Caco-2 (cell line): ENCODE data around the gene OMP. TPM values are rescaled to one million over a fixed set of nuclear protein-coding genes. Genes with fewer than 3 reads are reported as not detected.

Experiments used
- BruUV-seq: library from RNA; stranded (reverse); fragments of 400-500 nt; replicated peaks from 2 replicates; lab custom pipeline; 2021; lab: Mats Ljungman, UMichigan
- CTCF ChIA-PET: fragments of 300-600 bp; sonication (Branson Sonifier 250); formaldehyde crosslinking; loops from one replicate; lab custom pipeline; 2022; ENCODE audit warnings: antibody characterized with exemption; lab: Charles Lee
- POLR2A ChIA-PET: fragments of 300-600 bp; sonication (Branson Sonifier 250); formaldehyde crosslinking; loops from one replicate; lab custom pipeline; 2022; ENCODE audit warnings: antibody characterized with exemption; lab: Charles Lee
- DNase-seq, 2 experiments: peaks; one replicate each; pipeline versions ENCODE4 v3.0.0 to v3.0.0-alpha.2; 2020 to 2022
- H3K27me3 ChIP-seq: replicated peaks from 2 replicates; pipeline ENCODE4 v1.6.0; 2011; ENCODE audit warnings: low read length; ENCODE audit not compliant: control insufficient read depth, insufficient read depth
- H3K36me3 ChIP-seq: 2 replicates; pipeline ENCODE4 v1.5.1; 2011; ENCODE audit warnings: low read length; ENCODE audit not compliant: control insufficient read depth, insufficient read depth
- H3K4me1 ChIP-seq: fragments of 250-450 bp; sonication (Bioruptor Pico); 2 replicates; pipeline ENCODE4 v1.5.1; 2020; ENCODE audit warnings: mild to moderate bottlenecking
- H3K4me3 ChIP-seq: 2 replicates; pipeline ENCODE4 v1.5.1; 2011; ENCODE audit warnings: low read depth, mild to moderate bottlenecking, control low read depth, low read length
- H3K9me3 ChIP-seq: fragments of 250-450 bp; sonication (Bioruptor Pico); 2 replicates; pipeline ENCODE4 v1.5.1; 2020; ENCODE audit warnings: mild to moderate bottlenecking, moderate library complexity
- H3K27ac Mint-ChIP-seq: one replicate; pipeline ENCODE4 v1.8.0; 2022; ENCODE audit warnings: mixed read lengths; ENCODE audit not compliant: unreplicated experiment
- H3K27me3 Mint-ChIP-seq: one replicate; pipeline ENCODE4 v1.8.0; 2022; ENCODE audit warnings: mixed read lengths; ENCODE audit not compliant: insufficient read depth, unreplicated experiment
- H3K36me3 Mint-ChIP-seq: one replicate; pipeline ENCODE4 v1.8.0; 2022; ENCODE audit warnings: mild to moderate bottlenecking, mixed read lengths; ENCODE audit not compliant: insufficient read depth, unreplicated experiment
- H3K4me1 Mint-ChIP-seq: one replicate; pipeline ENCODE4 v1.8.0; 2022; ENCODE audit warnings: low read depth, mixed read lengths; ENCODE audit not compliant: unreplicated experiment
- H3K4me3 Mint-ChIP-seq: one replicate; pipeline ENCODE4 v1.8.0; 2022; ENCODE audit warnings: mild to moderate bottlenecking, moderate library complexity, mixed read lengths; ENCODE audit not compliant: unreplicated experiment
- H3K9me3 Mint-ChIP-seq: one replicate; pipeline ENCODE4 v1.8.0; 2022; ENCODE audit warnings: mixed read lengths; ENCODE audit not compliant: unreplicated experiment
- intact Hi-C: fragments of 100-400 bp; cut with micrococcal nuclease; formaldehyde crosslinking; loops from one replicate; pipeline ENCODE4 v1.10.0; 2022; ENCODE audit not compliant: unreplicated experiment
- total RNA-seq: library from RNA; stranded (reverse); gene quantifications from 2 replicates; pipeline ENCODE4 v1.2.3, GENCODE V29; 2022
- TF ChIP-seq, protein P1 (sequence below), 2 experiments: fragments of 200-600 bp in 1 of 2; IDR thresholded peaks; 1 replicate in 1 of 2; 2 replicates in 1 of 2; pipeline versions ENCODE4 v1.5.1 to v1.8.0; 2011 to 2022; ENCODE audit warnings: antibody characterized with exemption in 1 of 2, control low read depth in 1 of 2, inconsistent platforms in 1 of 2, low read depth in 1 of 2, low read length in 1 of 2, mild to moderate bottlenecking in 1 of 2, moderate library complexity in 1 of 2; ENCODE audit not compliant: insufficient read depth in 1 of 2, severe bottlenecking in 1 of 2, unreplicated experiment in 1 of 2

The OMP gene
- total RNA-seq, 1 experiment from 2014 or later = 0.70 TPM

DNA sequence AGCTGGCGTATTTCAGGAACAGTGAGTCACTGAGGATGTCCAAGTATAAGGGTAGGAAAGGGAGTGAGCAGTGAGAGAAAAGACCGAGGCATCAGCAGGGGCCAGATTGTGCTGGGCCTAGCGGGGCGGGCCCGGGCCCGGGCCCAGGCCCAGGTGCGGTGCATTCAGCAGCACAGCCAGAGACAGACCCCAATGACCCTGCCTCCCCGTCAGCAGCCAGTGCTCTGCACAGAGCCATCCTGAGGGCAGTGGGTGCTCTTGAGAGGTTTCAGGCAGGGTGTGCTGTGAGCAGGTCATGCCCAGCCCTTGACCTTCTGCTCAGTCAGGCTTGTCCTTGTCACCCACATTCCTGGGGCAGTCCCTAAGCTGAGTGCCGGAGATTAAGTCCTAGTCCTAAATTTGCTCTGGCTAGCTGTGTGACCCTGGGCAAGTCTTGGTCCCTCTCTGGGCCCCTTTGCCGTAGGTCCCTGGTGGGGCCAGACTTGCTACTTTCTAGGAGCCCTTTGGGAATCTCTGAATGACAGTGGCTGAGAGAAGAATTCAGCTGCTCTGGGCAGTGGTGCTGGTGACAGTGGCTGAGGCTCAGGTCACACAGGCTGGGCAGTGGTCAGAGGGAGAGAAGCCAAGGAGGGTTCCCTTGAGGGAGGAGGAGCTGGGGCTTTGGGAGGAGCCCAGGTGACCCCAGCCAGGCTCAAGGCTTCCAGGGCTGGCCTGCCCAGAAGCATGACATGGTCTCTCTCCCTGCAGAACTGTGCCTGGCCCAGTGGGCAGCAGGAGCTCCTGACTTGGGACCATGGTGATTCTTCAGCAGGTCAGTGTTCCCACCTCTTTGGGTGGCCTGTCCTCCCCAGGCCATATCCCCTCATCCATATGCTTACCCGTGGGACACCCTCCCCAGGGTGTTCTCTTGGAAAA, 27.5 kb downstream of the OMP start:
- intact Hi-C loops = loop anchor here (5.0 kb wide), 5 partner anchors 42 to 492 kb away; partner anchors contain the start of gene PAK1
- Mint-ChIP-seq H3K9me3 (no peaks in the 10 kb centered on the region), H3K36me3 (peaks cover 17% of the 10 kb centered on the region), H3K27me3 (no peaks in the 10 kb centered on the region), H3K4me1 (peaks cover 19% of the 10 kb centered on the region), H3K27ac (no peak overlapping the region), H3K4me3 (no peak overlapping the region)
- CTCF ChIA-PET = interaction anchor here (0.6 to 1.1 kb wide), 3 partner anchors 17 to 185 kb away, joined by 3 to 5 read pairs (median 3); no protein-coding TSS in a partner anchor
- DNase-seq = no peak
- TF ChIP-seq, protein P1, sequence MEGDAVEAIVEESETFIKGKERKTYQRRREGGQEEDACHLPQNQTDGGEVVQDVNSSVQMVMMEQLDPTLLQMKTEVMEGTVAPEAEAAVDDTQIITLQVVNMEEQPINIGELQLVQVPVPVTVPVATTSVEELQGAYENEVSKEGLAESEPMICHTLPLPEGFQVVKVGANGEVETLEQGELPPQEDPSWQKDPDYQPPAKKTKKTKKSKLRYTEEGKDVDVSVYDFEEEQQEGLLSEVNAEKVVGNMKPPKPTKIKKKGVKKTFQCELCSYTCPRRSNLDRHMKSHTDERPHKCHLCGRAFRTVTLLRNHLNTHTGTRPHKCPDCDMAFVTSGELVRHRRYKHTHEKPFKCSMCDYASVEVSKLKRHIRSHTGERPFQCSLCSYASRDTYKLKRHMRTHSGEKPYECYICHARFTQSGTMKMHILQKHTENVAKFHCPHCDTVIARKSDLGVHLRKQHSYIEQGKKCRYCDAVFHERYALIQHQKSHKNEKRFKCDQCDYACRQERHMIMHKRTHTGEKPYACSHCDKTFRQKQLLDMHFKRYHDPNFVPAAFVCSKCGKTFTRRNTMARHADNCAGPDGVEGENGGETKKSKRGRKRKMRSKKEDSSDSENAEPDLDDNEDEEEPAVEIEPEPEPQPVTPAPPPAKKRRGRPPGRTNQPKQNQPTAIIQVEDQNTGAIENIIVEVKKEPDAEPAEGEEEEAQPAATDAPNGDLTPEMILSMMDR (IDR thresholded peaks at IDR 0.05; ENCODE audit: insufficient read depth in 1 of 2, low read depth in 1 of 2, low read length in 1 of 2, severe bottlenecking in 1 of 2, unreplicated experiment in 1 of 2) = no peak
- BruUV-seq = no TSS peak
- POLR2A ChIA-PET = no interaction called here
- Histone ChIP-seq H3K4me3 (no peak overlapping the region), H3K4me1 (peaks cover 10% of the 10 kb centered on the region), H3K36me3 (no peaks in the 10 kb centered on the region), H3K9me3 (no peaks in the 10 kb centered on the region), H3K27me3 (no peaks in the 10 kb centered on the region)

DNA sequence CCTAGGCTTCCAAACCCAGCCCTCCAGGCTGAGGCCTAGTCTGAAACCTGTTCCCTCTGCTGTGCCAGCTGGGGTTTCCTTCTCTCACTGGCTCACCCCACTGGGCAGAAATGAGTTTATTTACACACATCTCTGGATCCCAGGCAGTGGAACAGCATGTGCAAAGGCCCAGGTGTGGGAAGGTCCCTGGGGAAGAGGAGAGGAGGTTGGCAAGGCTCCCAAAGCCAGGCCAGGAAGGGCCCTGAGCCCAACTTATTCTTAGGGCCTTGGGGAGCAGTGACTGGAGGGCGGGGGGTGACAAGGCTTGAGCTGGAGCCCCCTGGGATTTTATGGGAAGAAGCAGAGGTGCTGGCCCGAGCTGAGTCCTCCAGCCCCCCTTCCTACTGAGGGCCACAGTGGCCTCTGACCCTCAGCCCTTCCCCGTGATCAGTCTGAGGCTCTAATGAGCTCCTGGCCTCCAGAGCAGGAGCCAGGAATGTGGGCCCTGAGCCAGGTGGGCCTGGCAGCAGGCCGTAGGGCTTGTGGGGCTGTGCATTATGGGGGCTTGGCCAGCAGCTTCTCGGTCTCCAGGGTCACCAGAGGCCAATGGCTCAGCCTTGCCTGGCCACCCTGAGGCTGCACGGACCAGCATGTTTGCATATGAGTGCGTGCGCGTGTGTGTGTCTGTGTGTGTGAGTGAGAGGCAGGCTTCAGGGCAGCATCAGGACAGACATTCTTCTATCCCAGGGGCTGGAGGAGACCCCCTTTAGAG, 28.3 kb downstream of the OMP start:
- TF ChIP-seq, protein P1 (IDR thresholded peaks at IDR 0.05; ENCODE audit: insufficient read depth in 1 of 2, low read depth in 1 of 2, low read length in 1 of 2, severe bottlenecking in 1 of 2, unreplicated experiment in 1 of 2) = no peak
- Mint-ChIP-seq H3K9me3 (no peaks in the 10 kb centered on the region), H3K27ac (no peak overlapping the region), H3K36me3 (peaks cover 17% of the 10 kb centered on the region), H3K4me3 (no peak overlapping the region), H3K27me3 (no peaks in the 10 kb centered on the region), H3K4me1 (peaks cover 19% of the 10 kb centered on the region)
- H3K27me3 ChIP-seq = no peaks in the 10 kb centered on the region
- POLR2A ChIA-PET = no interaction called here
- no peaks in the 10 kb centered on the region for H3K36me3 ChIP-seq
- DNase-seq = no peak
- BruUV-seq = no TSS peak
- intact Hi-C loops = no loop called here
- H3K9me3 ChIP-seq = no peaks in the 10 kb centered on the region
- peaks cover 10% of the 10 kb centered on the region for H3K4me1 ChIP-seq
- CTCF ChIA-PET = interaction anchor here (0.6 kb wide), 1 partner anchor 417 kb away, joined by 3 read pairs; no protein-coding TSS in a partner anchor
- no peak overlapping the region for H3K4me3 ChIP-seq

DNA sequence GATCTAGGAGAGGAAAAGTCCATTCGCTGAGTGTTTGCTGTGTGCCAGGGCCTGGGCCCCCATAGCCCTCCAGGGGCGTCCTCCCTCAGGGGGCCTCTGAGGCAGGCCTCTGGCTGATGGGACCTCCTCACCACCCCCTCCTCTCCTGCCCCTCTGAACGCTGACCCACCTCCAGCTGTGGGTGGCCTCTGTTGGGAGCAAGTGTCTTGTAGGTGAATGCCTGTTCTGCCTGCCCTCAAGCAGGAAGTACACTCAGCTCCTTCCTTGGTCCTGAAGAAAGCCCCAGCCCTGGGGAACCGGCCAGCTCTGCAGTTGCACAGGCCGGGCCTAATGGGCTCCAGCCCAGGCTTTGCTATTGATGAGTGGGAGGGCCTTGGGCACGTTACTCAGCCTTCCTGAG, 28.9 kb downstream of the OMP start:
- H3K4me3 Mint-ChIP-seq = no peak overlapping the region
- TF ChIP-seq, protein P1 (IDR thresholded peaks at IDR 0.05; ENCODE audit: insufficient read depth in 1 of 2, low read depth in 1 of 2, low read length in 1 of 2, severe bottlenecking in 1 of 2, unreplicated experiment in 1 of 2) = no peak
- H3K4me1 Mint-ChIP-seq = peaks cover 19% of the 10 kb centered on the region
- BruUV-seq = no TSS peak
- ChIA-PET POLR2A (no interaction called here), CTCF (interaction anchor here (0.6 kb wide), 1 partner anchor 417 kb away, joined by 3 read pairs; no protein-coding TSS in a partner anchor)
- peaks cover 10% of the 10 kb centered on the region for H3K4me1 ChIP-seq
- intact Hi-C loops = no loop called here
- H3K27me3 Mint-ChIP-seq = no peaks in the 10 kb centered on the region
- H3K27me3 ChIP-seq = no peaks in the 10 kb centered on the region
- H3K4me3 ChIP-seq = no peak overlapping the region
- H3K9me3 Mint-ChIP-seq = no peaks in the 10 kb centered on the region
- peak overlapping the region; percentile 3 for H3K27ac Mint-ChIP-seq
- H3K9me3 ChIP-seq = no peaks in the 10 kb centered on the region
- H3K36me3 Mint-ChIP-seq = peaks cover 11% of the 10 kb centered on the region
- no peak for DNase-seq
- H3K36me3 ChIP-seq = no peaks in the 10 kb centered on the region
